GM12891 (cell line): ENCODE data around the gene CDK9.
"Not testable (repeated sequence)": the region's sequence is repeated elsewhere in the genome, so short reads cannot be mapped to it uniquely, and the experiment has no call there.

ENCODE experiments used
- DNase-seq: peaks from one replicate; pipeline ENCODE4 v3.0.0; 2011; ENCODE audit warnings: low spot score; ENCODE audit not compliant: insufficient read length
- FAIRE-seq: peaks from 2 replicates; lab custom pipeline; 2011; peaks lifted over from hg19 to GRCh38; lab: Jason Lieb, UNC
- PAX5 ChIP-seq: IDR thresholded peaks from 2 replicates; pipeline ENCODE4 v1.6.1; 2011; ENCODE audit warnings: low read length, moderate library complexity, mild to moderate bottlenecking; ENCODE audit not compliant: insufficient read depth, severe bottlenecking
- POLR2A ChIP-seq: IDR thresholded peaks from 2 replicates; pipeline ENCODE4 v1.6.1; 2011; ENCODE audit warnings: low read depth, low read length, control low read depth
- POLR2AphosphoS5 ChIP-seq: IDR thresholded peaks from 2 replicates; pipeline ENCODE4 v1.6.1; 2011; ENCODE audit warnings: low read depth, low read length, control low read depth
- POU2F2 ChIP-seq: IDR thresholded peaks from 2 replicates; pipeline ENCODE4 v1.6.1; 2011; ENCODE audit warnings: low read depth, mild to moderate bottlenecking, control low read depth, low read length, moderate library complexity
- SPI1 ChIP-seq: IDR thresholded peaks from 2 replicates; pipeline ENCODE4 v1.6.1; 2011; ENCODE audit warnings: low read depth, low read length, control low read depth
- TAF1 ChIP-seq: IDR thresholded peaks from 2 replicates; pipeline ENCODE4 v1.6.1; 2011; ENCODE audit warnings: low read depth, low read length, control low read depth

Gene CDK9

DNA sequence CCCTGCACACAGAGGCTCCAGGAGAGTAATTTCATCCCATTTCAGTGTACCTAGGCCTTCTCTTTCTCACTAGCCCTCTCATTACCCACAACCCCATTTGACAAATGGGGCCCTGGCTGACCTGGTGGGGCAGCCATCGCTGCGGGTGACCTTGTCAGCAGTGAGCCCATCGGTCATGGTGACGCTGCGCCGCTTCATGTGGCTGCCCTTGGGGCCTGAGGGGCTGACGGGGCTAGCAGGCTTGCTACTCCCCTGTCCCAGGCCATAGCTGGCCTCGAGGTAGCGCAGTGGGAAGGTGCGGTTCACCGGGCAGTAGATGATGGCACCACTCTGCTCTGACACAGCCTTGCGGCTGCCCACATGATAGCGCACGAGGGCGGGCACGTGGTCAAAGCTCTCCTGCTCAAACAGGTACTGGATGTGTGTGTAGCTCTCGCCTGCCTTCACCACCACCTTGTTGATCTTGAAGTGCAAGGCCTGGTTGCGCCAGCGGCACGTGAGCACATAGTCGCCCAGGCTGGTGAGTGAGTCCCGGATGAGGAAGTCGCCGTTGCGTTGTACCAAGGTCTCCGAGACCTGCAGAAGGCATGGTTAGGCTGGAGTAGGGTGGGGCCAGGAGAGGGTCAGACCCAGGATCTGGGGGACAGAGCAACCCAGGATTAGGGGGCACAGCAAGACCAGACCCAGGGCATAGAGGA is 36.6 kb upstream of the CDK9 start:
- TF ChIP-seq PAX5, result no peak
- TF ChIP-seq POLR2A, result no peak
- TF ChIP-seq SPI1, result no peak
- TF ChIP-seq POLR2AphosphoS5, result no peak
- TF ChIP-seq POU2F2, result no peak
- TF ChIP-seq TAF1, result no peak
- no peak for FAIRE-seq
- DNase-seq, result no peak

DNA sequence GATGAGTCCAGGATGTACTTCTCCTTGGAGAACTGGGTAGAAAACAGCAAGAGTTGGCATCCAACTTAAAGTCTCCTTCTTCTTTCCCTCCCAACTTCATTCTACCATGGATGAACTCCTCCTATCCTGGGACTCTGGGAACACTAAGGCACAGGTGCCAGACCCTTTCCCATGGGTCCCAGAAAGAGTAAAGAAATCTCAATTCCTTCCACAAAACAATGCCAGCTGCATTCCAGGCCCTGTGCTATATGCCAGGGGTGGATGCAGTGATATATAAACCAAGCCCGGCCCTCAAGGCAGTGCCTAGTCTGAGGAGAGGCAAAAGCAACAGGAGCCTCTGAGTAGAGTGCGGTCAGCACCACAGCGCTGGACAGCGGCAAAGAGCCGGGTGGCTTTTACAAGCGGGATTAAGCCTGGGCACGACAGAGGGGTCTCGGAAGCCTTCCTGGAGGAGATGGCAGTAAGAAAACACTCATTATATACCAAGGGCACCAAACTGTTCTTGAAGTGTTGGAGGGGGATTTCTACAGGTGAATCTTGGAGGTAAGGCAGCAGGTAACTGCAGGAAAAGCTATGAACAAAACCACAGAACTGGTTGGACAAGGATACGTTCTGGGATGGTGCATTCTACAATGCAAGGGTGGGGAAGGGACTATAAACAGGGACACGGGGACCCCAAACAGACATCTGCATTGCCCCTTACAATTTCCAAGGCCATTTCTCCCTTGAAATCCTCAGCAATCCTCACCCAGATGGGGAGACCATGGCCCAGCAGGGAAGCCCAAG is 34.4 kb upstream of the CDK9 start:
- FAIRE-seq (no peak), DNase-seq (no peak)
- no peak for TF ChIP-seq SPI1
- no peak for TF ChIP-seq POLR2A
- no peak for TF ChIP-seq TAF1
- TF ChIP-seq POU2F2, result no peak
- TF ChIP-seq POLR2AphosphoS5, result no peak
- TF ChIP-seq PAX5, result no peak

DNA sequence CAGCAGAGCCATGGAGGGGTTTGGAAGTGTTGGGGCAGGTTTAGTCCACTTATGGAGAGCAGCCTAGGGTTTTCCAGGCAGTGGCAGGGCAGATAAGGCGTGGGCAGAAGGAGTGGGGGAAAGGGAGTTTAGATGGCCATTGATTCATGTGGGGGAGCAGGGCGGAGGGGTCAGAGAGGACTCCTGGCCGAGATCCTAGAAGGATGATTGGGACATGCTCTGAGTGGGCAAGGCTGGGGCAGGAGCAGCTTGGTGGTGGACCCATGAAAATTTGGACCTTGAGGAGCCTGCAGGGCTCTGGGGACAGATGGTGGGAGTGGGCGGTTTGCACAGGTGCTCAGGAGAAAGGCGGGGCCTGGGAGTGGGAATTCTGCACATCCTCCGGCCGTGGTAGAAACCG is 32.7 kb upstream of the CDK9 start:
- no peak for FAIRE-seq
- TF ChIP-seq SPI1 (no peak), PAX5 (no peak), TAF1 (no peak), POLR2A (no peak), POLR2AphosphoS5 (no peak)
- DNase-seq, result no peak

DNA sequence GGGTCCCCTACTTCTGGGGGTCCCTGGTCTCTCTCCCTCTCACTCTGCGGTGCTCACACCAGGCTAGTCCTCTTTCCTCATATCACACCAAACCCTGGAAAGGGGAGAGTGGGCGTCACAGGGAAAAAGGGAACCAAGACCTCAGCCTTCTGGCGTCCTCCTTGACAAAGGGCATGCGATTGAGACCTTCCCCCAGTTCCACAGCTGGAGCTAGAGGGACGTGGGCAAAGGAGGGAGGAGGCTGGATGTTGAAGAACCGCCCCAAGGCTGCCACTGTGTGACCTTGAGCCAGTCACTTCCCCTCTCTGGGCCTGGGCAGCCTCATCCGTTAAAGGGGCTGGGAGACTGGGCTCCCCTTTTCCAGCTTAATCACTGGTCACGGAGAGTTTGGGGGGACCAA is 32.2 kb upstream of the CDK9 start:
- DNase-seq, result no peak
- no peak for FAIRE-seq
- TF ChIP-seq PAX5, result no peak
- no peak for TF ChIP-seq POLR2A
- no peak for TF ChIP-seq TAF1
- TF ChIP-seq POU2F2, result no peak
- TF ChIP-seq SPI1, result no peak

DNA sequence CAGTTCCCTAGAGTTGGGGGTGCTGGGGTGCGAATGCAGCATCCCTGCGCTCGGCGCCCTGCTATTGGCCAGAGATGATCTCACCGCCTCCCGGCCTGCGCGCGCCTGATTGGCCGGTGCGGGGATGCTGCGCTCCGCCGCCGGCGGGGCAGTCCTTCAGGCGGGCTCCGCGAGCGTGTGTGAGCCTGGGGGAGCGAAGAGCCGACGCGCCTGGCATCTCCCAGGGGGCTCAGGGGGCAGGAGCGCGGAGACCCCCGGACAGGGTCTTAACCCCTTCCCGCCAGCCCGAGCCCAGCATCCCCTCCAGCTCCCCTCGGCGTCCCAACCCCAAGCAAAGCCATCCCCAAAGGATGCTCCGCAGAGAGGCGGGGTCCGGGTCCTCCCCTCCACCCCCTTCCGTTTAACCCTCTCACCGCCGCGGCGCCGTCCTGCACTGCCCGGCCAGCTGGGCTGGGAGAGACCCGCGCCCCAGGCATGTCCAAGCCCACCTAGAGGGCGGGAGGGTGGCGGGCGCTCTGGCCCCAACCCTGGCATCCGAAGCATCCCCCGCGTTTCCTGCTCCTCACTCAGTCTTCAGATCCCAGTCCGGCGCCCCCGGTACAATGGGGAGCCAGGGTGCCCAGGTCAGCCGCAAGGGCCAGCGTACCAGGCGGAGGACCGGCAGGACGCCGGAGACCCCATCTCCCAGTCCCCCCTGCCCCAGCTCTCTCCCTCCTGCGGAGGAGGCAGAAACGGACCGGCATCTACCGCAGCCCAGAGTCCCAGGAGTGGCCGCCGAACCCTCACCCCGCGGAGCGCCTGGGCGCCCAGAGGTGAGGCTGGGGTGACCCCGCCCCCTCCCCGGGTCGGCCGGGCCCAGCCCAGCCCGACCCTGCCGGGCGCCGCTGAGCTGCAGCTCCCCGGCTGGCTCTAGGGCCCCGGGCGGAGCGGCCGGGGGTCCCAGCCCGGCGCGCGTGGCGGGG is 31.5 kb upstream of the CDK9 start:
- DNase-seq (no peak), FAIRE-seq (no peak)
- TF ChIP-seq TAF1, result no peak
- no peak for TF ChIP-seq POLR2AphosphoS5
- no peak for TF ChIP-seq PAX5
- TF ChIP-seq POU2F2, result no peak
- TF ChIP-seq SPI1, result no peak
- no peak for TF ChIP-seq POLR2A

DNA sequence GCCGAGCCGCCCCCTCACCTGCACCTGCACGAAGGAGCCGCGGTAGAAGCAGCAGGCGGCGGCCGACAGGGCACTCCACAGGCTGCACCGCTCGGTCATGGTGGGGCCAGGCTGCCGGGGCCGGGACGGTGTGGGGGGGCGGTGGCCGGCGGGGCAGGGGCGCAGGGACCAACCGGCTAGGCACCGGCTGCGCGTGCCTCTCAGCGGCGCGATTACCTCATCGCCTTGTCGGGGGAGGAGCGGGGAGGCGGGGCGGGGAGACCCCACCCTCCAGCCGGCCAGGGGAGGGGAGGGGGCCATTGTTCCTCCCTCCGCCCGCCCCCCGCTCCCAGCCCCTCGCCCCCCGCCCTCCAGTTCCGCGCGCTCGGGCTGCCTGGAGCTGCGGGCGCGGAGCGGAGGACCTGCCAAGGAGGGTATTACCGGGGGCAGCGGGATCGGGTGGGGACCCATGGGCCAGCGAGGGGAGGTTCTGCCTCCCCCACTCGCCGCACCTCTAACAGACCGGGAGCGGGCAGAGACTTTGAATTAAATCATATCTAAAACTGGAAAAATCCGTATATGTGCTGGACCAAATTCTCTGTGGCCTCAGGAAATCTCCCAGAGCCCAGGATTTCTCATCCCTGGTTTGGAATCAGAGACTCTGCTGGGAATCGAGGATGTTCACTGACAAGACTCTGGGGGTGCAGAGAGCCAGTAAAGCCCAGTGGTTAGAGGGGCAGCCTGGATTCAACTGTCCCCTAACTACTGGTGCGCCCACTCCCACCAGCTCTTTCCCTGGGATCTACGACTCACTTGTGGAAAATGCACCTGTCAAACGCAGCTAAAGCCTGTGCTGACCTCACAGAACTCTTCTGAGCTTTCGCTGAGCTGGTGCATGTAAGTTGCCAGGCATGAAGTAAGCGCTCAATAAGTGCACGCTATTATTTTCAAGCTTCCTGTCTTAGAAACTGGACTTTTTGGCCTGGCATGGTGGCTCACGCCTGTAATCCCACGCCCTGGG is 30.5 kb upstream of the CDK9 start:
- DNase-seq (no peak), FAIRE-seq (no peak)
- TF ChIP-seq SPI1 (no peak), POLR2A (no peak), TAF1 (no peak), POLR2AphosphoS5 (no peak), PAX5 (no peak), POU2F2 (no peak)

DNA sequence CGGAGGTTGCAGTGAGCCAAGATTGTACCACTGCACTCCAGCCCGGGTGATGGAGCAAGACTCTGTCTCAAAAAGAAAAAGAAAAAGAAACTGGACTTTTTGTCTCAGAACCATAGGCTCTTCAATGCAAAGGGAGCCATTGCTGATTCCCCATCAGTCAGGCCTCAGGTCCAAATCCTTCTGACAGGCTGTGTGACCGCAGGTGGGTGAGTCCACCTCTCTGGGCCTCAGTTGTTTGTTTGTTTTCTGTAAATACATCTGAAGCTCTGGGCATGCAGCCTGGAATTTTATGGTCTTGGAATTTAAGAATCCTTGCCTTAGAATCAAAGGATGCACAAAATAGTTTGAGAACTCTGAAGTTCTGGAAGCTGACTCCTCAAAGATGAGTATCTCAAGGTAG is 29.6 kb upstream of the CDK9 start:
- no peak for TF ChIP-seq POLR2AphosphoS5
- FAIRE-seq (no peak), DNase-seq (no peak)

DNA sequence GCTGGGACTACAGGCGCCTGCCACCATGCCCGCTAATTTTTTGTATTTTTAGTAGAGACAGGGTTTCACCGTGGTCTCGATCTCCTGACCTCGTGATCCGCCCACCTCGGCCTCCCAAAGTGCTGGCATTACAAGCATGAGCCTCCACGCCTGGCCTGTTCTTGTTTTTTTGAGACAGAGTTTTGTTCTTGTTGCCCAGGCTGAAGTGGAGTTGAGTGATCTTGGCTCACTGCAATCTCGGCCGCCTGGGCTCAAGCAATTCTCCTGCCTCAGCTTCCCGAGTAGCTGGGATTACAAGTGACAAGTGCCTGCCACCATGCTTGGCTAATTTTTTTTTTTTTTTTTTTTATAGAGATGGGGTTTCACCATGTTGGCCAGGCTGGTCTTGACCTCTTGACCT is 29.1 kb upstream of the CDK9 start:
- not testable (repeated sequence) for FAIRE-seq, DNase-seq

DNA sequence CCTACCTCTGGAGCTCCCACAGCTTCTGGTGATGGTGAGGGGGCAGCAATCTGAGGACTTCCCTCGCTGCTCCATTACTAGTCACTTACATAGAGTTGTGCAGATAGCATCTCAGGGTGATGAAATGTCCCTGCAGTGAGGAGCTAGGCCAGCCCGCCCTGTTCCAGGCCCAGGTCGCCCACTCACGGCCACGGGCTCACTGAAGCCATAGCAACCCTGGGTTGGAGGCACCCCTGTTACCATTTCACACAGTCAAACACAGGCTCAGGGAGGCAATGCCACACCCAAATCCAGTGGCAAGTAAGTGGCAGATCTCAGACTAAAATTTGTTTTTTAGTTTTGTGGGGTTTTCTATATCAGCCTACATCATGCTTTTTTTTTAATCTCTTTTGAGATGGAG is 27.0 kb upstream of the CDK9 start:
- FAIRE-seq, result no peak
- no peak for DNase-seq
- TF ChIP-seq TAF1 (no peak), POU2F2 (no peak), PAX5 (no peak), POLR2A (no peak), SPI1 (no peak)
